Large intestine (tissue), 3 donors: ENCODE measurements around the gene SLC17A9. TPM values are rescaled to one million over a fixed set of nuclear protein-coding genes. Genes with fewer than 3 reads are reported as not detected.
"Not testable (repeated sequence)": the region's sequence is repeated elsewhere in the genome, so short reads cannot be mapped to it uniquely, and the experiment has no call there.

ENCODE experiments used
- DNase-seq, 2 donors: peaks; one replicate each; pipeline versions ENCODE4 v3.0.0 to v3.0.0-alpha.2; 2013
- H3K27ac ChIP-seq: one replicate; pipeline ENCODE4 v1.5.1; 2013; ENCODE audit warnings: low read length
- H3K27me3 ChIP-seq: 2 replicates; pipeline ENCODE4 v1.6.1; 2013; ENCODE audit warnings: low read length; ENCODE audit not compliant: control insufficient read depth, insufficient read depth
- H3K36me3 ChIP-seq: 2 replicates; pipeline ENCODE4 v1.6.1; 2013; ENCODE audit warnings: low read length; ENCODE audit not compliant: control insufficient read depth, insufficient read depth
- H3K4me1 ChIP-seq: one replicate; pipeline ENCODE4 v1.6.1; 2013; ENCODE audit warnings: low read length; ENCODE audit not compliant: control insufficient read depth, insufficient read depth
- H3K4me3 ChIP-seq: one replicate; pipeline ENCODE4 v1.5.1; 2013; ENCODE audit warnings: low read length
- H3K9me3 ChIP-seq: one replicate; pipeline ENCODE4 v1.6.1; 2013; ENCODE audit warnings: mild to moderate bottlenecking, low read depth, low read length, moderate library complexity; ENCODE audit not compliant: control insufficient read depth
- WGBS: methylation state at CpG from one replicate; pipeline ENCODE4 v1.1.5; 2013; ENCODE audit warnings: low lambda C conversion rate; ENCODE audit not compliant: insufficient coverage; 5-methylcytosine and 5-hydroxymethylcytosine counted together
- polyA plus RNA-seq: library from polyadenylated mRNA; unstranded; fragments of 120-200 nt; gene quantifications from one replicate; pipeline ENCODE4 v1.2.1, GENCODE V29; 2013

Gene SLC17A9
- polyA plus RNA-seq, 1 donor: 8.1 TPM

DNA sequence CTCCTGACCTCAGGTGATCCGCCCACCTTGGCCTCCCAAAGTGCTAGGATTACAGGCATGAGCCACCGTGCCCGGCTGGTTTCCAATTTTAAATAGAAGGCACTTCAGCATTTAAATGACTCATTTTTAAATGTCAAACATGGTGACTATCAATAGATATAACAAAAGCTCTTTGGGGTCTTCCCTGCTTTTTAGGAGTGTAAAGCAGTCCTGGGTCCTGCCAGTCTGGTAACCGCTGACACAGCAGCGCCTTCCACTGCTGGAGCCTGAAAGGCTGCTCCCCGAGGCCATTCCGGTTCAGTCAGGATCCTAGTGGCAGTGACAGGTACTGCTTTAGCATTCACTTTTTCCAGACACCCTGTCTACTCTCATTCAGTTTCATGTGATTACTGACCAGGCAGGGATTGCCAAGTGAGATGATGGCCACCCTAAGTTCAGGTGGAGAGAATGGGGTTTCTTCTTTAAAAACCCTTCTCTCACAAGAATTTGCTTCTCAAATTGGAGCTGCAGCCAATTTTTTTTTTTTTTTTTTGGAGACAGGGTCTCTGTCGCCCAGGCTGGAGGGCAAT is 31.3 kb upstream of the SLC17A9 start:
- peaks cover 30% of the 10 kb centered on the region for H3K4me1 ChIP-seq
- DNase-seq: peak in 1 of 2 donors; percentile 77
- peak overlapping the region; percentile 1 for H3K27ac ChIP-seq
- no peaks in the 10 kb centered on the region for H3K9me3 ChIP-seq
- no peaks in the 10 kb centered on the region for H3K36me3 ChIP-seq
- no peak overlapping the region for H3K4me3 ChIP-seq
- H3K27me3 ChIP-seq: no peaks in the 10 kb centered on the region
- no CpG with 5 or more reads among the region's 8 CpGs for WGBS

DNA sequence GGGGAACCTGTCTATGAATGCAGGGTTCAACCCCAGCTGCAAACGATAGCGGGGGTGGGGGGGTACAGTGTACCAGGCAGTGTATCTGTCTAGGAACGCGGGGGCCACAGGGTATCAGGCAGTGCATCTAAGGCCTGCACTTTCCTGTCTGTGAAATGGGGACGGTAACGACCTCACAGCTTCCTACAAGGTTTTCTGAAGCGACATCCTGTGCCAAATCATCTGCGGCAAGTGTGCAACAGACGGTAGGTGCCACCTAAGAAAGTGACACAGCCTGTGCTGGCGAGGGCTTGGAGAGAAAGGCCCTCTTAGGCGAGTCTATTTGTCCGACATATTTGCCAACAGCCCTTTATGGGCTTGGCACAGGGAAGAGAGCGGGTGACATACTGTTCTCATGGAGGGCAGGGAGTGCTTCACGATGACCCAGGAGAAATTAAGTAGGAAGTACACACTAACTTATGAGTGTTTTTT is 30.0 kb upstream of the SLC17A9 start:
- H3K4me3 ChIP-seq: no peak overlapping the region
- H3K9me3 ChIP-seq: no peaks in the 10 kb centered on the region
- DNase-seq: no peak
- H3K4me1 ChIP-seq: peaks cover 38% of the 10 kb centered on the region
- H3K27me3 ChIP-seq: no peaks in the 10 kb centered on the region
- no peaks in the 10 kb centered on the region for H3K36me3 ChIP-seq
- no CpG with 5 or more reads among the region's 14 CpGs for WGBS
- H3K27ac ChIP-seq: peak overlapping the region; percentile 79

DNA sequence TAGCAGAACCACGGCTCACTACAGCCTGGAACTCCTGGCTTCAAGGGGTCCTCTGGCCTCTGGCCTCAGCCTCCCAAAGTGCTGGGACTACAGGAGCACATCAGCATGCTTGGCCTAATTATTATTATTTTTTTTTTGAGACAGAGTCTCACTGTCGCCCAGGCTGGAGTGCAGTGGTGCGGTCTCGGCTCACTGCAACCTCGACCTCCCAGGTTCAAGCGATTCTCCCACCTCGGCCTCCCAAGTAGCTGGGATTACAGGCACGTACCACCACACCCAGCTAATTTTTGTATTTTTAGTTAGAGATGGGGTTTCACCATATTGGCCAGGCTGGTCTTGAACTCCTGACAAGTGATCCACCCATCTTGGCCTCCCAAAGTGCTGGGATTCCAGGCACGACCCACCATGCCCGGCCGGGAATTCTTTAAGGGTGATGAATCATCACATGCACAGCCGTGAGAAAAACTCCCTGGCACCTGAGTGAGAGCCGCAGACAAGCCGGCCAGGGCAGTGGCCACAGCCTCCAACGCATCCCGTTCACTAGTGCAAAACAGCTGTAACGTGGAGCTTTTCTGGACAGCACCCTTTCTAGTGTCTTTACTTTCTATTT is 29.3 kb upstream of the SLC17A9 start:
- not testable (repeated sequence) for H3K4me3 ChIP-seq, H3K27me3 ChIP-seq, H3K36me3 ChIP-seq, H3K9me3 ChIP-seq
- peak in 1 of 2 donors; percentile 53 for DNase-seq
- Histone ChIP-seq H3K4me1 (peaks cover 44% of the 10 kb centered on the region), H3K27ac (peak overlapping the region; percentile 79)
- WGBS: no CpG with 5 or more reads among the region's 17 CpGs

DNA sequence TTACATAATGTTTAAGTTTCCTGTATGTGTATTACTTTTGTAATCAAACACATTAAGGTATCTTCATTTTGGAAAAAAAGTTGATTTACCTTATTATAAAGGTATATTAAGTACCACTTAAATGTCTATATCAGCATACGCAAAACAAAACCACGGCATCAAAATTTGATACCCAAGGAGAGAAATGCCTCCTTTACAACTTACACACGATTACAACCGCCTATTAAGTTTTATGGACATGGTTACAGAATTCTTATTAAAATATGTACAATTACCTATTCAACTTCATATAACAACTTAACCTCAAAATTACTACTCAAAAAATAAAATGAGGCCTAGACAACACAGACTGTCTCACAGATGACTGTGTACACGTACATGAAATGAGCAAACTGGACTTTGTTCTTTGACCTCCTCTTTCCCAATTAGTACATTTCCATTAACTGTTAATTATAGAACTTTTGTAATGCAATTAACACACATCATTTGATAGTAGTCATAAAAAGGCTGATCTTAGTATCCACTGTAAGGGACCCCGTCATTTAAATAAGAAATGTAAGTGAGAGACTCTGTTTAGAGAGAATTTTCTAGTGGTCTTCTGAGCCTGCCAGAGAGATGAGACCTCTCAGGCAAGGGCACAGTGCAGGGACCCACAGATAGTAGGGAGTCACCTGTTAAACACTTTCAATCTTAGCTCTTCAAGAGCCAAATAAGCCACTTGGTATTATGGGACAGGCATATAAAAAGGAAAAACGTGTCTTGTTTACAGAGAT is 28.7 kb upstream of the SLC17A9 start:
- Histone ChIP-seq H3K27me3 (no peaks in the 10 kb centered on the region), H3K36me3 (no peaks in the 10 kb centered on the region), H3K27ac (peak overlapping the region; percentile 79), H3K9me3 (no peaks in the 10 kb centered on the region), H3K4me3 (peak overlapping the region; percentile 75), H3K4me1 (peaks cover 50% of the 10 kb centered on the region)
- DNase-seq: peak in 1 of 2 donors; percentile 77
- WGBS: no CpG with 5 or more reads among the region's 7 CpGs

DNA sequence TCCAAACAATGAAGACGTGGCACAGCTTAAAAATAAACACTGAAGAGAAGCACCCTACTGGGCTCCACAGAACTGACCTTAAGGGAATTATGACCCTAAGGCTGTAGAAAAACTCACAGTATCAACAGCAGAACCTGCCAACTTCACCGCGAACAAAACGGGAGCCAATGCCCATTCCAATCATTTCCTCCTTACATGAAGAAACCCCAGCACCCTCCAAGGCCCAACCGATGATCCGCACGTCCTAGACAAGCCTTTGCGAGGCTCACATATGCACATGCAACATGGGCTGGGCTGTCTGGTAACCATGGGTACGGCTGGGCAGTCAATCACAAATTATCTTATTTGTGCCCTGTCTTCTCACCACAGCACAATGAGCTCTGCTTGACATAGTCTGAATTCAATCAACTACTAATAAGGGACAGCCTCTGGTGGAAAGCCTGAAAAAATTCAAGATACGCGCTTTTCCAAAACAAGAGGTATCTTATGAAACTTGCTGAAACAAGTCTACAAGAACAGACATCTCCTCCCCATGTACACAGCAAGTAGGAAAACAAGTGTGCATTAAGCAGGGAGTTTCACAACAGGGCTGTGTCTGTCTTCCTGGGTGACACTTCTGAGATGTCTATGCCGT is 27.9 kb upstream of the SLC17A9 start:
- H3K4me1 ChIP-seq: peaks cover 50% of the 10 kb centered on the region
- no peaks in the 10 kb centered on the region for H3K27me3 ChIP-seq
- H3K36me3 ChIP-seq: no peaks in the 10 kb centered on the region
- no CpG with 5 or more reads among the region's 12 CpGs for WGBS
- peak overlapping the region; percentile 75 for H3K4me3 ChIP-seq
- peak in 1 of 2 donors; percentile 62 for DNase-seq
- no peaks in the 10 kb centered on the region for H3K9me3 ChIP-seq
- H3K27ac ChIP-seq: peak overlapping the region; percentile 79

DNA sequence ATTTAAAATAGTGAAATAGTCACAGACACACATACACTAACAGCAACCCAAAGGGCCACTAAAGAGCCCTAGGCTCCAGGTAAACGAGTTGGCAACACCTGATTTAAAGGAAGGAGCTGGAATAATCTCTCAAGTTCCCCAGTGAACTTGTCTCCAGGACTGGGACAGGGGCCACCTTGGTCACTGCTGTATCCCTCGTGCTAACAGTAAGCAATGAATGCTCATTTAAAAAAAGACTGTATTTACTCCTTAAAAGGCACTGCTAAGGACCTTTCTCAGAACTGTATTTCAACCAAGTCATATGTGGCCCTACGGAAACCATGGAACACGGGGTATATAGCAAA is 27.5 kb upstream of the SLC17A9 start:
- no CpG with 5 or more reads among the region's 4 CpGs for WGBS
- peaks cover 50% of the 10 kb centered on the region for H3K4me1 ChIP-seq
- peak in 1 of 2 donors; percentile 51 for DNase-seq
- H3K9me3 ChIP-seq: no peaks in the 10 kb centered on the region
- peak overlapping the region; percentile 75 for H3K4me3 ChIP-seq
- H3K27ac ChIP-seq: peak overlapping the region; percentile 79
- H3K27me3 ChIP-seq: no peaks in the 10 kb centered on the region
- no peaks in the 10 kb centered on the region for H3K36me3 ChIP-seq

DNA sequence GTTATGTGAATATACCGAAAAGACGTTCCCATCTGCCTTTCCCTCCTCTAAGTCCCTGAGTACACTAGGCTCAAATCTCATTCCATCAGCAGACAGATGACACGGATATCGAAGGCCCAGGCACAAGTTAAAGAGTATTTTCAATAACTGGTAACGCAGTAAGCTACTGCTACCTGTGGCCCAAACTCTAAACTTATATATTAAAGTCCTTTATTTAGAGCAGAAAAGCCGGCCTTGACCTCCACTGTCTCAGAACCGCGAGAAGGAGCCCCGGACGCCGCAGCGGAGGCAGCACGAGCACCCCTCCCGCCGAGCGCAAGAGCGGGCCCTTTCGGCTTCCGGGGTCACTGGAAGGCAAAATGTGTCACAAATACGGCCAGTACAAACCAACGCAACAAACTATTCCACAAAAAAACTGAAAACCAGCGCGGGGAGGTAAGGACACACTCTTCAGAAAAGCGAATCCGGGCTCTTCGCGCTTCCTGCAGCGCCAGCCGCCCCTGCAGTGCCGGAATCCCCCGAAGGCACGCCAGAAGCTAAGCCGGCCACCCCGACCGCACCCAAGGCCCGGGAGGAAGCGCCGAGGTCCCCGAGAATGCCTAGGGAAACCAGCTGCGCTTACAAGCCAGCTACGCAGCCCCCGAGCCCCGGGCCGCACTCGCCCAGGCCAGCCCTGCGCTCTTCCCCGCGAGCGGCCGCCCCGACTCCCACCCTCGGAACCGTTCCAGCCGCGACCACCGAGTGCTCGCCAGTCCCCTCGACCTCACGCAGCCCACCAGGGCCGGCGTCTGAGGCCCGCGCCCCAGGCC is 26.9 kb upstream of the SLC17A9 start:
- WGBS: no CpG with 5 or more reads among the region's 63 CpGs
- Histone ChIP-seq H3K27ac (peak overlapping the region; percentile 79), H3K36me3 (no peaks in the 10 kb centered on the region), H3K4me3 (peak overlapping the region; percentile 75), H3K9me3 (no peaks in the 10 kb centered on the region), H3K4me1 (peaks cover 45% of the 10 kb centered on the region), H3K27me3 (no peaks in the 10 kb centered on the region)
- peak in 1 of 2 donors; percentile 54 for DNase-seq

DNA sequence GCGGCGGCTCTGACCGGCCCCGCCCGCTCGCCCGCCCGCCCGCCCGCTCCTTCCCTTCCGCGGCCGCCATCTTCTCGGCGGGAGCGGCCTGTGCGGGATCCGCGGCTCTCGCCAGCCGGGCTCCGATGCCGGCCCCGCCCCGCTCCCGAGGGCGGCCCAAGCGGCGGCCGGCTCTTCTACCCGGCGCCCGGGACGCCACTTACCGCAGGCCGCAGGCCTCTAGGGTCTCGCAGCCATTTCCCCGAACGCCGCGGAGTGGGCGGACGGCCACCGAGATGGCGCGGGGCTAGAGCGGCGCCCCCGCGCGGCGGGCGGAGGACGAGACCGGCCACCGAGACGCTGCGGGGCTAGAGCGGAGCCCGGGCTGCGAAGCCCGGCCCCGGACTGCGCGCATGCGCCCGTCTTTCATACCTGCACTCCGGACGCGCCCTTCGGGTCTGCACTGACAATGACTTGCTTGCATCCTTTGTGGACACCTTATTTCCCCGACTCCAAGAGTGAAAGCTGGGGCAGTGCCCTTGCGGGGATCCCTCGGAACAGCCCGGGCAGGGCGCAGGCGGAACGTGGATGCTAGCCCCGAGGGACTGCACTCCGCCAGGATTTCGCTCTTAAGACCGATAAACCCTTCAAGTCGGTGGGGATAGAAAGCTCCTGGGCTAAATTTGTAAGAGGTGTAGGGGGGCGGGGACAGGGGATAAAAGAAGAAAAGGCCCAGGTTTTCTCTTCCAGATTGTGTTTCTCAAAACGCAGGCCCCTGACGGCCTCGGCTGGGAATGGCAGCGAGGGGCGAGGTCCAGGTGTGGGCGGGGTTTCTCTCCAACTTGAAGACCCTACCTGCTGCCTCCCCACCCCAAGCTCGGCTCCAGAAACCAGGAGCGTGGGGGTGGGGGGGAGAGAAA is 26.0 kb upstream of the SLC17A9 start, which contains the start of gene DIDO1:
Gene DIDO1, minus strand, starts transcription at position 277 of the 899 bp plus-strand sequence.
- WGBS: no CpG with 5 or more reads among the region's 92 CpGs

DNA sequence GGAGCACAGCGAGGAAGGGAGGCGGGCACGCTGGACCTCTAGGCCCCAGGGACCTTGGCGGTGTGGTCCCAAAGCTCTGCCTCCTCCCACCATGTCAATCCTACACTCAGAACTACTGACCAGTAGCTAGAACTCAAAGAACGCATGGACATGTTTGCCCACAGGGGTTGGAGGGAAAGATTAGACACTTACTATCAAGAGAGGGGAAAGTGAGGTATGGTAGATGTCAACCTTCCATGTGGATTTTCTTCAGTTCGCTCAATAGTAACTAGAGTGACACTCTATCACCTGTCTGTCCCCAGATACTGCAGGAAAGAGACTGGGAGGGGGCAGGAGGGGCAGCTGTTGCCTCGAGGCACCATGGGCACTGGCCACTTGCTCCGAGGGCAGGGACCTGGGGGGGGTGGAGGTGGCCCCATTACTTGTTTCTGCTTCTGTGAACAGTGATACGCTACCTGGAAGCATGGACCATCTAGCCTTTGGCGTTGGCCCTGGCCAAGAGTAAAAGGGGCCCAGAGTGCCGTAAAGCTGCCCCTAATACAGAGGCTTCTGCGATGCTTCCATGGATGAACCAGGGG is 25.3 kb upstream of the SLC17A9 start:
- DNase-seq: peak in 1 of 2 donors; percentile 18
- peak overlapping the region; percentile 64 for H3K4me3 ChIP-seq
- peak overlapping the region; percentile 80 for H3K27ac ChIP-seq
- H3K9me3 ChIP-seq: no peaks in the 10 kb centered on the region
- WGBS: no CpG with 5 or more reads among the region's 12 CpGs
- H3K4me1 ChIP-seq: peaks cover 39% of the 10 kb centered on the region
- no peaks in the 10 kb centered on the region for H3K36me3 ChIP-seq
- H3K27me3 ChIP-seq: no peaks in the 10 kb centered on the region

More for the DNA sequence above, 26.0 kb upstream of the SLC17A9 start, which contains the start of gene DIDO1:
- Histone ChIP-seq H3K27me3 (no peaks in the 10 kb centered on the region), H3K9me3 (no peaks in the 10 kb centered on the region), H3K36me3 (no peaks in the 10 kb centered on the region), H3K27ac (peak within 1 kb of the TSS; percentile 80), H3K4me1 (peaks cover 44% of the 10 kb centered on the region), H3K4me3 (peak within 1 kb of the TSS; percentile 75)
- peak; percentile 93 for DNase-seq
